Activated T-cell treated with anti-CD3 and anti-CD28 coated beads for 1 hour (primary cell): ENCODE results near the gene FAM168B.

Experiments used
- DNase-seq: peaks from one replicate; pipeline ENCODE4 v3.0.0-alpha.2; 2020; ENCODE audit warnings: low read depth

Gene FAM168B

DNA sequence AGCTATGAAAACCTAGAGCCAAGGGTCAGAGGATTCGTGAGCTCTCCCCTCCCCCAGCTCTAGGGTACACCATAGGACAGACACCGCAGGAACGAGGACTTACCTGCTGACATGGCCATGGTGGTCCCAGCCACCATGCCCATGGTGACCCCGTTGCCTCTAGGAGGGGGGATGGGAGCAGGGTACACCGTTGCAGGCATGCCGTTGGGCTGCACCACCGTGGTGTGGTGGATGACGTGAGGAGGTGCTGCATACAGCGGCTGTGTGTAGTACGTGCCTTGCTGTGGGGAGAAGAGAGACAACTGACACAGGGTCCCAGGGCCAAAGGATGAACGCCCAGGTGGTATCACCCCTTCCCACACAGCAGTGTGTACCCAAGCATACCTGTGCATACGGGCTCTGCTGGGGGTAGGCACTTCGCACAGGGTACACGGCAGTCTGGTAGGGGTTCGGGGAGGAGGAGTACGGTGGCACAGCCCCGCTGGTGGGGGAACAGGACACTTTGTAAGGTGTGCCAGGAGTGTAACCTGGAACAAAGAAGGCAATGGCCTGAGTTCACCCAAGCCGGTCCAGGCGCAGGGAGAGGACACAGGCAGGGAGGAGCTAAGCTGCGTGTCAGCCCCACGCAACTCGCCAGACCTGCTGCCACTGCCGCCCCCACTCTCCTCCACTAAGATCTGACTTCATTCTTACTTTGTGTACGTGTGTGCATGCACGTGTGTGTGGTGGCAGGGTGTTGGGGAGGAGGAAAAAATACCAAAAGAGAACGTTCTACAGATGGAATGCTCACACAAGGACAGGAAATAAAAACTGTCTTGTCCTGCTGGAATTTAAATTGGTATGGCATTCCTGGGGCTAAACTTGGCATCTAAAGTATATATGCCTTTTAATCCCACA, 37.8 kb downstream of the FAM168B start:
- DNase-seq = no peak

- no peak for DNase-seq
Observed at GRCh38 chr2:131054488-131054887, 38.8 kb downstream of the FAM168B start.

GRCh38 chr2:131052741-131053263, 40.5 kb downstream of the FAM168B start:
- DNase-seq = no peak

- no peak for DNase-seq
Observed at GRCh38 chr2:131050896-131051295, 42.4 kb downstream of the FAM168B start.

DNA sequence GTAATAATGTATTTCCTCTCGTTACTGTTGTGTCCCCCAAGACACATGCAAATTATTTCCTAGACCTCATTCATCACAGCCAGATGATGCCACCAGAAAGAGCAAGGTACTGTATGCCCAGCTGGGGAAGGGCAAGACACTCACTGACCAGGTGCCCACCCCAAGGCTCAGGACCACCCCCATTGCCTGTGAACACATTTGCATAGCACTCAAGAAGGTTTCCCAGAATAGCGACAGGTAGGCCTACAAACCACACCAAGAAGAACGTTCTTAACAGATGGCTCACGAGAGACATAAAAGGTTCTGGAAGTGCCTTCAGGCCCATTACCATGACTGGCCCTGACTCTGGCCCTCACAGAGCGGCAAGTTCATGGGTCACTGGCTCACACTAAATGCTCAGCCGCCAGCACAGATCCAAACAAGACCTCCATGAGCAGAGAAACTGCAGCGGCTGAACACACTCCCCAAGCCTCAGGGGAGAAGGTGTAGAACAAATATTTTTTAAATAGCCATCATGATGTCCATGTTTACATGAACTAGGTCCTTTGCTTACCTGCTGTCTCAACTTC, 44.0 kb downstream of the FAM168B start:
- no peak for DNase-seq

DNA sequence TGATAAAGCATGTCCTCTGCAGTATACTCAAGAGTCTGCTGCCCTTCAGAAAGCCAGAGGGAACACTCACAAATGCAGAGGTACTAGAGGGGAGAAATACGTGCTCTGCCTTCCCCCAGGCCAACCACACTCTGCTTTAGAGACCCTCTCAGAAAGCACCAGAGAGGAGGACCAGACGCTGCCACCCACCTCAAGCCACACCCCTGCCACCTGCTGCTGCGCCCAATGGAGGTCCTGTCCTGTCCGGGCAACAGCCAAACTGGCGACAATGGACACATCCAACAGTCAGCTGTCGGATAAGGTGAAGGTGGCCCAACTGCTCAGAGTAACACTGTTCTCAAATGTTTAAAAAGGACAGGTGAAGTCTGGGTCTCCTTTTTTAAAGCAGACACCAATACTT, 44.6 kb downstream of the FAM168B start:
- no peak for DNase-seq

DNA sequence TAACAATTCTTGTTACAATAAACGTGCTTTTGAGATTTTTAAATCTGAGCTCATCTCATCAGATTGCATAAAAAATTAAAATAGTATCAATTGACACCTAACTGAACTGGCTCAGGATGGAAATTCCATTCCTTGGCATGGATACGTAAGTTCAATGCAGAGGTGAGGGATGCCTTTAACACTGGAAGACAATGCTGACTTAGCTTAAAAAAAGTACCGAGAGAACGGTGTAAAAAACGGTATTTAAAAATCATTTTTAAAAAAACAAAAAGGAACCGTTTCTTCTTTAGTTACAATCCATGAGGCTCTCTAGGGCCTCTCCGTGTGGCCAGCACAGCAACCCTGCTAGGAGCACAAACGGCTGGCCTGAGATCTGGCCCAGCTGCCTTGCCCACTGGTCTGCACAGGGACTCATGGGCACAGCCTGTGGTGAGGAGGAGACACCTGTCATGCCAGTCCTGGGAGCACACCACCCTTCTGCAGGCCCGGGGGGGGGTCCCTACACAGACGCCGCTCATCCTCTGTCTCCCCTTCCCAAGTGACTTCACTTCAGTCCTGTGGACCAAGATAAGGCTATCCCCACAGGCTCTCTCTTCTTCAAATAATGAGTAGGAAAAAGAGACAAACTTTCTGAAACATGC, 45.2 kb downstream of the FAM168B start:
- no peak for DNase-seq

- DNase-seq = no peak
Observed at GRCh38 chr2:131046918-131047652, 46.2 kb downstream of the FAM168B start.

- no peak for DNase-seq
Observed at GRCh38 chr2:131046028-131046917, 47.0 kb downstream of the FAM168B start.

GRCh38 chr2:131045286-131046027, 47.8 kb downstream of the FAM168B start:
- DNase-seq = no peak

DNA sequence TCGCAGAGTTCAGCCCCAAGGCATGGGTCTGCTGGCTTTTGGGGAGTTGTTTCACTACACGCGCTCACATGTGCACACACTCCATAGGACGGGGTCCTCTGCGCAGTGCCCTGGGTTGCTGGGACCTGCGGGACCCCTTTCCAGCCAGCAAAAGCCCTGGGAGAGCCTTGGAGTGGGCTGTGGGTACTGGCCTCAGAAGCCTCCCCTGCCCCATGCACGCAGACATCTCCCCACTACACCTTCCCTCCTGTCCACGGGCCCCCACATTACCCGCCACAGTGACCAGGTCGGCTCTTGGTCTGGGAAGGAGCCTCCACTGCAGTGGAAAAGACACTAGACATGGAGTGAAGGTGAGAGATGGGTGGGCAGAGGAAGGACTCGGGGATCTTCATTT, 48.5 kb downstream of the FAM168B start:
- DNase-seq = no peak

DNA sequence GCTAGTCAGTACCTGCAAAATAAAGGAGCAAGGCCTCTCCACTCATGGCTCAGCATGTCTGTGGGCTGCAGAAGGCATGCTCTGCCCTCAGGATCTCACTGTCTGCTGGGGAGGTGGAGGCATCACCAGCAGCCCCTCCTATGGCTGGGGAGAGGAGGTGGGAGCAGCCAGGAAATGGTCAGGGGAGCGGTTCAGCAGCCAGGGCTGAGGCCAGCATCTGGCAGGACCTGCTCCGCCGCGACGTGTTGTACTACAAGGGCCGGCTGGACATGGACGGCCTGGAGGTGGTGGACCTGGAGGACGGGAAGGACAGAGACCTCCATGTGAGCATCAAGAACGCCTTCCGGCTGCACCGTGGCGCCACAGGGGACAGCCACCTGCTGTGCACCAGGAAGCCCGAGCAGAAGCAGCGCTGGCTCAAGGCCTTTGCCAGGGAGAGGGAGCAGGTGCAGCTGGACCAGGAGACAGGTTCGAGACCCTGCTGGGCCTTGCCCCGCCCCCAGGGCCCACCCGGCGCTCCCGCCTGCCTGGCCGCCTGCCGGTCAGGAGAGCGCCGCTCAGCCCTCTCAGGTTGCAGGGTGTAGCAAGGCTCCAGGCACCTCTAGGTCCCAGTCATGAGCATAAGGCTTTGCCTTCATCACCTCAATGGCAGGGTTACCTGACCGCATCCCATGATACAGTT, 49.0 kb downstream of the FAM168B start:
- no peak for DNase-seq

DNA sequence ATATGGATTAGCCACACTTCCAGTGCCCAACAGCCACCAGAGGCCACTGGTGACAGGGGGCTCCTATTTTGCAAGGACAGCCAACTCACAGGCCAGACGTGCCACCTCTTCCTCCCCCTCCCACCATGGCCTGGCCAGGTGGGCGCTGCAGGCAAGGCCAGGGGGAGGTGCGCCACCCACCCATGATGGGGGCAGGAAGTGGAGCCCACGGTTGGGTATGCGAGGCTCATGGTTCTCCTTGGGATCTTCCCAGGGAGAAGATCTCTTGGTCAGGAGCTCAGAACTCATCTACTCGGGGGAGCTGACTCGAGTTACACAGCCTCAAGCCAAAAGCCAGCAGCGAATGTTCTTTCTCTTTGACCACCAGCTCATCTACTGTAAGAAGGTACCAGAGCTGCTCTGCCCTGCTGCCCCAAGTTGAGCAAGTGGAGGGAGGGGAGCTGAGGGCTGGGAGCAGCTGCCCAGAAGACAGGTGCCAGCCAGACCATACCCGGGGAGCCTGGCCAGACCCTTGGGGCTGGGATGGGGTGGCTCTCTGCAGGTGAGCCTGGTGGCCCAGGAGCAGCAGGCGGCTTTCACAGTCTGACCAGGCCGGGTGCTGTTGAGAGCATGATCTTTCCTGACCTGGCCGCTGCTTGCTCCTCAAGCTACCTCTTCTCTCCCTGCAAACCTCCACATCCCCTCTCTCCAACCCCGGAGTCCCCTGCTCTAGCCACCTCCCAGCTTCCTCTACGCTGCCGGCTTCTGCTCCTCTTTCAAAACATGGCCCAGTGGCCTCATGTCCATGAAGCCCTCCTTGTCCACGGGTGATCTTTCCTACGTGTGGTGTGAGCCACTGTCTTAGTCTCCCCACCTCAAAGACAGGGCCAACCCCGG, 49.8 kb downstream of the FAM168B start:
- no peak for DNase-seq

- DNase-seq = no peak
Observed at GRCh38 chr2:131042148-131042775, 51.0 kb downstream of the FAM168B start.

GRCh38 chr2:131041402-131042147, 51.7 kb downstream of the FAM168B start:
- no peak for DNase-seq

DNA sequence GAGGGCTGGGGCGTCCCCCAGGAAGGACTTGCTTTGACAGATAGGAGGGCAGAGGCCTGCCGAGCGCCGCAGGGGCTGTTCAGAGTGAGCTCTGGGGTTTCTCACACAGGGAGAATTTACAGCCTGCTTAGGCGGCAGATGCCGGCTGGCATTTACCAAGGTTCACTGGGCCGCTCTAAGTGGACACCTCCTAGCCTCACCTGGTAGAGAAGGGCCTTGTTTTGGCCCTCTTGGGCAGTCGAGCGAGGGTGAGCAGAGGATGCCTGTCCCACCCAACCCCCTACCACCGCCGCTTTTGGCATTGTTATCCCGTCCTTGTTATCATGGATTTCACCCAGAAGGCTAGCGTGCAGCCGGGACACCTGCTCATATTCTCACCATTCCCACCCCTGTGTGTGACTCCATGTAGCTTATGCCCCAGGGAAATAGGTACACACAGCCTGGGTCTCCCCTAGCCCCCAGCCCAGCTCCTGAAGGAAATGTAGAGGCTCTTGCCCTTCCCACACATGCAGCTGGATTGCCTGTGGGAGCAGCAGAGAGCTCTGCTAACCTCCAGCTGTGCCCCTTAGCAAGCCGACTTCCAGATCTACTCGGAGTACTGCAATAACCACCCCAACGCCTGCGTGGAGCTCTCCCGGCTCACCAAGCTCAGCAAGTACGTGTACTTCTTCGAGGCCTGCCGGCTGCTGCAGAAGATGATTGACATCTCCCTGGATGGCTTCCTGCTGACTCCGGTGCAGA, 52.4 kb downstream of the FAM168B start:
- no peak for DNase-seq
